GM12875 (cell line): ENCODE data around the gene RASSF5.

Source experiments
- H3K4me3 ChIP-seq: one replicate; pipeline ENCODE4 v1.5.1; 2011; ENCODE audit warnings: low read depth, low read length, control low read depth
- TF ChIP-seq, protein P1 (sequence below): IDR thresholded peaks from 2 replicates; pipeline ENCODE4 v1.5.1; 2011; ENCODE audit warnings: low read depth, mild to moderate bottlenecking, control low read depth, inconsistent platforms, low read length, moderate library complexity, borderline replicate concordance; ENCODE audit not compliant: insufficient read depth

The RASSF5 gene

DNA sequence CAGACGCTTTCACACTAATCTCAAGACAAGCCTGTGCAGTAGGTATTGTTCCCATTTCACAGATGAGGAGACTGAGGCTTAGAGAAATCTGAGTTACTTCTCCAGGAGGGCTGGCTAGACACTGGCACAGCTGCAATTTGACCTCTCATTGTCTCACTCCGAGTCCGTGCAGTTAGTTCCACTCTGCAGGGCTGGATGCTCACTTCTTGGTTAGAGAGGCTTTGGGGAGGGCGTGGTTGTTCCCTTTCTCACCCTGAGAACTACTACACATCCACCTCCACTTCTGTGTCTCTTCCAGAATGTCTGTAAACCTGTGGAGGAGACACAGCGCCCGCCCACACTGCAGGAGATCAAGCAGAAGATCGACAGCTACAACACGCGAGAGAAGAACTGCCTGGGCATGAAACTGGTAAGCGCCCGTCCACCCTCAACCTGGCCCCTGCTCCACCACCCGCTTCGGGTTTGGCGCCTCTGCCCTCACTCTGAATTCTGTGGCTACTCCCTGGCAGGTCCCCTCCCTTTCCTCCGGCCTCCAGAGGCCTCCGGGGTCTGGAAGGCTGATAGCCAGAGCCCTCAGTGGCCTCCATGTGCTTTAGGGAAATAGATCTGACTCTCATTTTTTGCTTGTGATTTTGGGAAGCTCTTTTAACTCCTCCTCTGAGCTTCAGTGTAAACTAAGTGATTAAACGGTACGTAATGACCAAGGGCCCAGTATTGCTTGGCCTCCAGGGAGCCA is 75.8 kb downstream of the RASSF5 start:
- H3K4me3 ChIP-seq = no peak overlapping the region
- TF ChIP-seq, protein P1, sequence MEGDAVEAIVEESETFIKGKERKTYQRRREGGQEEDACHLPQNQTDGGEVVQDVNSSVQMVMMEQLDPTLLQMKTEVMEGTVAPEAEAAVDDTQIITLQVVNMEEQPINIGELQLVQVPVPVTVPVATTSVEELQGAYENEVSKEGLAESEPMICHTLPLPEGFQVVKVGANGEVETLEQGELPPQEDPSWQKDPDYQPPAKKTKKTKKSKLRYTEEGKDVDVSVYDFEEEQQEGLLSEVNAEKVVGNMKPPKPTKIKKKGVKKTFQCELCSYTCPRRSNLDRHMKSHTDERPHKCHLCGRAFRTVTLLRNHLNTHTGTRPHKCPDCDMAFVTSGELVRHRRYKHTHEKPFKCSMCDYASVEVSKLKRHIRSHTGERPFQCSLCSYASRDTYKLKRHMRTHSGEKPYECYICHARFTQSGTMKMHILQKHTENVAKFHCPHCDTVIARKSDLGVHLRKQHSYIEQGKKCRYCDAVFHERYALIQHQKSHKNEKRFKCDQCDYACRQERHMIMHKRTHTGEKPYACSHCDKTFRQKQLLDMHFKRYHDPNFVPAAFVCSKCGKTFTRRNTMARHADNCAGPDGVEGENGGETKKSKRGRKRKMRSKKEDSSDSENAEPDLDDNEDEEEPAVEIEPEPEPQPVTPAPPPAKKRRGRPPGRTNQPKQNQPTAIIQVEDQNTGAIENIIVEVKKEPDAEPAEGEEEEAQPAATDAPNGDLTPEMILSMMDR = no peak

DNA sequence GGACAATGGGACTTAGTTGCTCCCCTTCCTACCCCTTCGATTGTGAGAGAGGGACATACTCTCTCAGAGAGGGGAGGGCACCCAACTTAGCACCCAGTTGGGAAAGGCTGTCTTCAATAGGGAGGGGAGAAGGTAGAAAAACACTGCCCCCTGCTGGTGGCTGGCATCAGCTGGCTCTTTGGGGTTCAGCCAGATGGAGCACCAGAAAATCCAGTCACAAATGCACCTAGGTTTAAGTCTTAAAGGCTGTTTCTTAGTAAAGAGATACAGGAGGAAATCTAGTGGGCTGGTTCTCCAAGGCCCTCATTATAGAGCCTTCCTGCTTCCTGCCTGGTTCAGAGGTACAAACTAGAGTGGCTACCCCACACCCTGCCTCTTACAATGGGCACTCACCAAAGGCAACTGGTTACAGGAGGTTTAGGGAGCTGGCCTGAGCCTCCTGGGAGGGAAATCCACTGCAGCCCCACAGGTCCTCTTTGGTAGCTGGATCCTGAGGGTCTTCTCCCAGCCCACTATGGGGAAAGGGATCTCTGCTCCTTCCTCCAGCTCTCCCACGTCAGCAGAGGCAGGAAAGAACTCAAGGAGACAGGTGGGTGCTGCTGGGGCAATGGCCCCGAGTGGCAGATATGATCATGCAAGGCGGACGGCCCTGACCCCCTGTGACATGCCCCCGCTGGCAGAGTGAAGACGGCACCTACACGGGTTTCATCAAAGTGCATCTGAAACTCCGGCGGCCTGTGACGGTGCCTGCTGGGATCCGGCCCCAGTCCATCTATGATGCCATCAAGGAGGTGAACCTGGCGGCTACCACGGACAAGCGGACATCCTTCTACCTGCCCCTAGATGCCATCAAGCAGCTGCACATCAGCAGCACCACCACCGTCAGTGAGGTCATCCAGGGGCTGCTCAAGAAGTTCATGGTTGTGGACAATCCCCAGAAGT is 76.6 kb downstream of the RASSF5 start:
- TF ChIP-seq, protein P1 = peak; percentile 86

DNA sequence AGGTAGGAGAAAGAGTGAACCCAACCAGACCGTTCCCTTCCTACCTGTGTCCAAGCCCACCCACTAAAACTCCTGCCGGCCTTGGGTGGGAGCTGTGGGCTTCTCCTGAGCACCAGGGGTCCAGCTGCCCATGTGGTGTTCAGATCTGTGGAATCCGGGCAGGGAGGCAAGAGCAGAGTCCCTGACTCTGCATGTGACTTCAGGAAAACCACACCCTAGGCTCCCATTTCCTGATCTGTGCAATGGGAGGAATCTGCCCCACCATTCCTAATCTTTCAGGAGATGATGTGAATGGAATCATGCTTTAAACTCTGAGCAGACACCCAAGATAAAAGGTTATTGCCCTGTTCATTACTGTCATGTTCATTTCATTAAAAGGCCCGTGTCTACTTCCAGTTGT is 77.4 kb downstream of the RASSF5 start:
- H3K4me3 ChIP-seq = no peak overlapping the region
- TF ChIP-seq, protein P1 = no peak

More for the DNA sequence above, 76.6 kb downstream of the RASSF5 start:
- no peak overlapping the region for H3K4me3 ChIP-seq

DNA sequence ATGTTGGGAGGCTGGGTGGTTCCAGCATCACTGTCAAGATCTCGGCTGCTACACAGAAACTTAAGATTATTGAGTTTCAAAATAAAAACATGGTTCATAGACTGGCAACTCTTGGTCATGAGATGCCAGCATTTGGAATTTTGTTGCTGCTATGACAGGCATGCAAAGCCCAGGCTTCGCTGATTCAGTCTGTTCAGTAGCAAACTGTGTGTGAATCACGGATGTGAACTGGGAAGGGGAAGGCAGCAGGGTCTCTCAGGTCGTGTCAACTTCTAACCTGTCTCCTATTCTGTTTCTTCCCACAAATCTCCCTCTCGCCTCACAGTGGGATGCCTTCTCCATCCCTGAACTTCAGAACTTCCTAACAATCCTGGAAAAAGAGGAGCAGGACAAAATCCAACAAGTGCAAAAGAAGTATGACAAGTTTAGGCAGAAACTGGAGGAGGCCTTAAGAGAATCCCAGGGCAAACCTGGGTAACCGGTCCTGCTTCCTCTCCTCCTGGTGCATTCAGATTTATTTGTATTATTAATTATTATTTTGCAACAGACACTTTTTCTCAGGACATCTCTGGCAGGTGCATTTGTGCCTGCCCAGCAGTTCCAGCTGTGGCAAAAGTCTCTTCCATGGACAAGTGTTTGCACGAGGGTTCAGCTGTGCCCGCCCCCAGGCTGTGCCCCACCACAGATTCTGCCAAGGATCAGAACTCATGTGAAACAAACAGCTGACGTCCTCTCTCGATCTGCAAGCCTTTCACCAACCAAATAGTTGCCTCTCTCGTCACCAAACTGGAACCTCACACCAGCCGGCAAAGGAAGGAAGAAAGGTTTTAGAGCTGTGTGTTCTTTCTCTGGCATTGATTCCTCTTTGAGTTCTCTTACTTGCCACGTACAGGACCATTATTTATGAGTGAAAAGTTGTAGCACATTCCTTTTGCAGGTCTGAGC is 79.4 kb downstream of the RASSF5 start:
- TF ChIP-seq, protein P1 = no peak
- H3K4me3 ChIP-seq = no peak overlapping the region

DNA sequence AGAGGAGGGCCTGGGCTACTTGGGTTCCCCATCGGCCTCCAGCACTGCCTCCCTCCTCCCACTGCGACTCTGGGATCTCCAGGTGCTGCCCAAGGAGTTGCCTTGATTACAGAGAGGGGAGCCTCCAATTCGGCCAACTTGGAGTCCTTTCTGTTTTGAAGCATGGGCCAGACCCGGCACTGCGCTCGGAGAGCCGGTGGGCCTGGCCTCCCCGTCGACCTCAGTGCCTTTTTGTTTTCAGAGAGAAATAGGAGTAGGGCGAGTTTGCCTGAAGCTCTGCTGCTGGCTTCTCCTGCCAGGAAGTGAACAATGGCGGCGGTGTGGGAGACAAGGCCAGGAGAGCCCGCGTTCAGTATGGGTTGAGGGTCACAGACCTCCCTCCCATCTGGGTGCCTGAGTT is 80.6 kb downstream of the RASSF5 start:
- TF ChIP-seq, protein P1 = no peak
- no peak overlapping the region for H3K4me3 ChIP-seq

DNA sequence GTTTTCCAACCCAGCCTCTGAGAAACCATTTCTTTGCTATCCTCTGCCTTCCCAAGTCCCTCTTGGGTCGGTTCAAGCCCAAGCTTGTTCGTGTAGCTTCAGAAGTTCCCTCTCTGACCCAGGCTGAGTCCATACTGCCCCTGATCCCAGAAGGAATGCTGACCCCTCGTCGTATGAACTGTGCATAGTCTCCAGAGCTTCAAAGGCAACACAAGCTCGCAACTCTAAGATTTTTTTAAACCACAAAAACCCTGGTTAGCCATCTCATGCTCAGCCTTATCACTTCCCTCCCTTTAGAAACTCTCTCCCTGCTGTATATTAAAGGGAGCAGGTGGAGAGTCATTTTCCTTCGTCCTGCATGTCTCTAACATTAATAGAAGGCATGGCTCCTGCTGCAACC is 81.2 kb downstream of the RASSF5 start:
- H3K4me3 ChIP-seq = no peak overlapping the region
- TF ChIP-seq, protein P1 = no peak
